ENCODE data around the gene AGBL4. TPM values are rescaled to one million over a fixed set of nuclear protein-coding genes. Genes with fewer than 3 reads are reported as not detected.

The AGBL4 gene
- total and polyA plus RNA-seq, 2 of the 4 experiments (the other 2 are of a cell fraction): not detected

DNA sequence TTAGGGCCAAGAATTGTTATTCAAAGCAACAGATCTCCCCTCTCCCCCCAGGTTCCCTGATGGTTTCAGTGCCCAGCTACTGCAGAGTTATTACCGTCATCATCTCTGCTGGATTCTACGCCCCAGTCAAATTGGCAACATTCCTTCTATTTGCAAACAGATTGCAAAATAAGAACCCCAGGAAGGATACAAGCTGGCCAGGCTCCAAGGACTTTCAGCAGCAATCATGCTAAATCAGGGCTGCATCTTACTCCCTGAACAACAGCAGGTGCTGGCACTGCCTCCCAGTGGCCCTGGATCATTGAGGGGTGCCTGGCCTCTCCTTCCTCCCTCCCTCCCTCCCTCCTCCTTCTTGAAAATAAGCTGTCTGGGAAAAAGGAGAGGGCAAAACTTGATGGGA, 725.5 kb downstream of the AGBL4 start:
- Histone ChIP-seq H3K14ac (replicated peaks; ENCODE audit: low read depth, low read length) (no peak overlapping the region), H2AK5ac (ENCODE audit: low read depth, low read length) (no peak overlapping the region), H3K4me3 (ENCODE audit: insufficient read depth, low read depth, low read length) (no peak overlapping the region), H3K79me1 (ENCODE audit: low read depth in 1 of 2, low read length in 2 of 2) (no peaks in the 10 kb centered on the region), H3K56ac (ENCODE audit: extremely low read depth, insufficient read depth, low read length) (no peak overlapping the region), H2BK20ac (ENCODE audit: low read depth, low read length) (no peak overlapping the region), H4K91ac (ENCODE audit: insufficient read depth, low read depth, low read length) (no peak overlapping the region), H3K9me3 (ENCODE audit: control insufficient read depth, insufficient read depth, low read length) (peaks cover 7% of the 10 kb centered on the region), H3K23ac (ENCODE audit: low read depth, low read length) (no peak overlapping the region), H4K8ac (ENCODE audit: low read depth in 2 of 2, low read length in 2 of 2) (no peak overlapping the region), H2BK120ac (ENCODE audit: low read depth, low read length) (no peak overlapping the region), H2AFZ (replicated peaks; ENCODE audit: low read length, poor library complexity) (no peak overlapping the region), H3K4me1 (ENCODE audit: control insufficient read depth, insufficient read depth, low read length) (no peaks in the 10 kb centered on the region), H3K4ac (ENCODE audit: low read depth, low read length) (no peak overlapping the region), H3K27ac (ENCODE audit: insufficient read depth, low read length) (no peak overlapping the region), H3K36me3 (ENCODE audit: control insufficient read depth, insufficient read depth, low read length) (no peaks in the 10 kb centered on the region), H3K27me3 (ENCODE audit: control insufficient read depth, insufficient read depth, low read length) (no peaks in the 10 kb centered on the region), H4K20me1 (ENCODE audit: insufficient read depth, low read length) (no peaks in the 10 kb centered on the region), H2AK9ac (replicated peaks; ENCODE audit: low read depth, low read length, poor library complexity) (no peak overlapping the region), H3K4me2 (ENCODE audit: low read depth, low read length) (no peak overlapping the region), H3K9me1 (ENCODE audit: insufficient read depth, low read length) (no peaks in the 10 kb centered on the region), H3K18ac (ENCODE audit: low read depth, low read length) (no peak overlapping the region), H3K9ac (ENCODE audit: low read depth, low read length) (no peak overlapping the region), H4K5ac (ENCODE audit: low read depth, low read length) (no peak overlapping the region), H2BK5ac (ENCODE audit: low read depth, low read length, poor library complexity, severe bottlenecking) (no peak overlapping the region), H2BK15ac (ENCODE audit: low read depth, low read length) (no peak overlapping the region)
- intact Hi-C loops (cut with micrococcal nuclease): no loop called here
- no peak for ATAC-seq (ENCODE audit: low read depth)
- dilution Hi-C loops (cut with HindIII; ENCODE audit: low sequenced_read_pairs, unreplicated experiment): no loop called here
- ChIA-PET CTCF (no interaction called here), POLR2A (ENCODE audit: unreplicated experiment) (no interaction called here)
- no peak for DNase-seq
- in situ Hi-C loops (cut with MboI; ENCODE audit: low sequenced_read_pairs): no loop called here
- no CpG with 5 or more reads among the region's 2 CpGs for WGBS, 2 experiments (ENCODE audit: extremely low coverage in 2 of 2, insufficient read length in 1 of 2)
- no TSS peak for BruUV-seq (replicated peaks)
- TF ChIP-seq, protein P1, sequence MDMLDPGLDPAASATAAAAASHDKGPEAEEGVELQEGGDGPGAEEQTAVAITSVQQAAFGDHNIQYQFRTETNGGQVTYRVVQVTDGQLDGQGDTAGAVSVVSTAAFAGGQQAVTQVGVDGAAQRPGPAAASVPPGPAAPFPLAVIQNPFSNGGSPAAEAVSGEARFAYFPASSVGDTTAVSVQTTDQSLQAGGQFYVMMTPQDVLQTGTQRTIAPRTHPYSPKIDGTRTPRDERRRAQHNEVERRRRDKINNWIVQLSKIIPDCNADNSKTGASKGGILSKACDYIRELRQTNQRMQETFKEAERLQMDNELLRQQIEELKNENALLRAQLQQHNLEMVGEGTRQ (IDR thresholded peaks at IDR 0.05; ENCODE audit: low read depth, low read length): no peak
- TF ChIP-seq RCOR1 (IDR thresholded peaks at IDR 0.05; ENCODE audit: insufficient replicate concordance, low read length) (no peak), NFE2L2 (IDR thresholded peaks at IDR 0.05; ENCODE audit: low read depth, low read length) (no peak), SMC3 (IDR thresholded peaks at IDR 0.05; ENCODE audit: low read depth, low read length) (no peak), POLR2A (IDR thresholded peaks at IDR 0.05; ENCODE audit: low read depth, low read length) (no peak), RFX5 (IDR thresholded peaks at IDR 0.05; ENCODE audit: low read depth, low read length) (no peak), BHLHE40 (IDR thresholded peaks at IDR 0.05; ENCODE audit: low read depth, low read length) (no peak), RAD21 (IDR thresholded peaks at IDR 0.05; ENCODE audit: low read length) (no peak), CEBPB (IDR thresholded peaks at IDR 0.05; ENCODE audit: low read depth, low read length) (no peak), CHD1 (IDR thresholded peaks at IDR 0.05; ENCODE audit: low read depth, low read length) (no peak), MAZ (IDR thresholded peaks at IDR 0.05; ENCODE audit: borderline replicate concordance, low read depth, low read length) (no peak), MAFK (IDR thresholded peaks at IDR 0.05; ENCODE audit: low read depth, low read length) (no peak), FOS (IDR thresholded peaks at IDR 0.05; ENCODE audit: low read depth, low read length) (no peak), MXI1 (IDR thresholded peaks at IDR 0.05; ENCODE audit: borderline replicate concordance, low read depth, low read length) (no peak)
- TF ChIP-seq, protein P2, sequence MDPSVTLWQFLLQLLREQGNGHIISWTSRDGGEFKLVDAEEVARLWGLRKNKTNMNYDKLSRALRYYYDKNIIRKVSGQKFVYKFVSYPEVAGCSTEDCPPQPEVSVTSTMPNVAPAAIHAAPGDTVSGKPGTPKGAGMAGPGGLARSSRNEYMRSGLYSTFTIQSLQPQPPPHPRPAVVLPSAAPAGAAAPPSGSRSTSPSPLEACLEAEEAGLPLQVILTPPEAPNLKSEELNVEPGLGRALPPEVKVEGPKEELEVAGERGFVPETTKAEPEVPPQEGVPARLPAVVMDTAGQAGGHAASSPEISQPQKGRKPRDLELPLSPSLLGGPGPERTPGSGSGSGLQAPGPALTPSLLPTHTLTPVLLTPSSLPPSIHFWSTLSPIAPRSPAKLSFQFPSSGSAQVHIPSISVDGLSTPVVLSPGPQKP (IDR thresholded peaks at IDR 0.05; ENCODE audit: borderline replicate concordance, low read depth, low read length): no peak
- TF ChIP-seq, protein P3, sequence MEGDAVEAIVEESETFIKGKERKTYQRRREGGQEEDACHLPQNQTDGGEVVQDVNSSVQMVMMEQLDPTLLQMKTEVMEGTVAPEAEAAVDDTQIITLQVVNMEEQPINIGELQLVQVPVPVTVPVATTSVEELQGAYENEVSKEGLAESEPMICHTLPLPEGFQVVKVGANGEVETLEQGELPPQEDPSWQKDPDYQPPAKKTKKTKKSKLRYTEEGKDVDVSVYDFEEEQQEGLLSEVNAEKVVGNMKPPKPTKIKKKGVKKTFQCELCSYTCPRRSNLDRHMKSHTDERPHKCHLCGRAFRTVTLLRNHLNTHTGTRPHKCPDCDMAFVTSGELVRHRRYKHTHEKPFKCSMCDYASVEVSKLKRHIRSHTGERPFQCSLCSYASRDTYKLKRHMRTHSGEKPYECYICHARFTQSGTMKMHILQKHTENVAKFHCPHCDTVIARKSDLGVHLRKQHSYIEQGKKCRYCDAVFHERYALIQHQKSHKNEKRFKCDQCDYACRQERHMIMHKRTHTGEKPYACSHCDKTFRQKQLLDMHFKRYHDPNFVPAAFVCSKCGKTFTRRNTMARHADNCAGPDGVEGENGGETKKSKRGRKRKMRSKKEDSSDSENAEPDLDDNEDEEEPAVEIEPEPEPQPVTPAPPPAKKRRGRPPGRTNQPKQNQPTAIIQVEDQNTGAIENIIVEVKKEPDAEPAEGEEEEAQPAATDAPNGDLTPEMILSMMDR (conservative IDR thresholded peaks at IDR 0.05; ENCODE audit: low read depth, low read length): no peak
